Neuron (in vitro differentiated cells): Measurements from ENCODE around the gene ATF7.

Experiments
- H2AFZ ChIP-seq: one replicate; pipeline ENCODE4 v1.6.1; 2013; ENCODE audit warnings: low read depth, mild to moderate bottlenecking, inconsistent platforms, low read length, moderate library complexity
- H3K27me3 ChIP-seq: one replicate; pipeline ENCODE4 v1.6.1; 2013; ENCODE audit warnings: low read length; ENCODE audit not compliant: insufficient read depth
- H3K36me3 ChIP-seq: one replicate; pipeline ENCODE4 v1.6.1; 2013; ENCODE audit warnings: low read length; ENCODE audit not compliant: insufficient read depth
- H3K4me1 ChIP-seq: one replicate; pipeline ENCODE4 v1.6.1; 2013; ENCODE audit warnings: low read length; ENCODE audit not compliant: insufficient read depth
- H3K4me3 ChIP-seq: 2 replicates; pipeline ENCODE4 v1.5.1; 2013; ENCODE audit warnings: mild to moderate bottlenecking, low read length, moderate library complexity
- H3K9me3 ChIP-seq: one replicate; pipeline ENCODE4 v1.6.1; 2013; ENCODE audit warnings: low read length

Gene ATF7

DNA sequence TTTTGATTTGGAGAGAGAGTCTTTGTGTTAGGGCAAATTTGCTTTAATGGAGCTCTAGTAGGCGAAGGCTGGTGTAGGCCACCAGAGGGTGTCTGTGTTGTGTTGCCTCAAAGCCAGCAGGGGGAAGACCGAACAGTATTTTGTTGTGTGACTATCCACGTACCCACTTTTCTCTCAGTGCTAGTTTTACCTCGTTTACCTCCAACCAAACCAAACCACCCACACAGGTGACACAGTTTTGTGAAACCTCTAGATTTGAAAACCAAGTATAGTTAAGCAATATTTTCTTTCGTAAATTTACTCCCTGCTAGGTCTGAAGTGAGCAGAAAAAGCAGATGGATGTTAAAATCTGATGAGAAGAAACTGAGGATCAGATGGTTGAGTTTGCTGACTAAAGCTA is 82.6 kb downstream of the ATF7 start:
- Histone ChIP-seq H3K4me3 (no peak overlapping the region), H2AFZ (no peak overlapping the region), H3K9me3 (no peaks in the 10 kb centered on the region), H3K27me3 (no peaks in the 10 kb centered on the region), H3K36me3 (peaks cover 32% of the 10 kb centered on the region), H3K4me1 (no peaks in the 10 kb centered on the region)

DNA sequence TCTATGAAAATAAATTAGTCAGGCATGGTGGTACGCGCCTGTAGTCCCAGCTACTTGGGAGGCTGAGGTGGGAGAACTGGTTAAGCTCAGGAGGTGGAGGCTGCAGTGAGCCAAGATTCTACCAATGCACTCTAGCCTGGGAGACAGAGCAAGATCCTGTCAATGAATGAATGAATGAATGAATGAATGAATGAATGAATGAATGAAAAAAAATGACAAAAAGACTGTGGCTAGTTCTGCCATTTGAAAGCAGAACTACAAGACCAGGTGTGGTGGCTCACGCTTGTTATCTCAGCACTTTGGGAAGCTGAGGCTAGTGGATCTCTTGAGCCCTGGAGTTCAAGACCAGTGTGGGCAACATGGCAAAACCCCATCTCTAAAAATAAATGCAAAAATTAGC is 86.7 kb downstream of the ATF7 start:
- Histone ChIP-seq H3K27me3 (no peaks in the 10 kb centered on the region), H3K4me3 (no peak overlapping the region), H2AFZ (no peak overlapping the region), H3K36me3 (peaks cover 55% of the 10 kb centered on the region), H3K9me3 (no peaks in the 10 kb centered on the region), H3K4me1 (no peaks in the 10 kb centered on the region)

GRCh38 chr12:53538209-53538689 is 87.9 kb downstream of the ATF7 start:
- Histone ChIP-seq H3K27me3 (no peaks in the 10 kb centered on the region), H3K4me3 (no peak overlapping the region), H2AFZ (no peak overlapping the region), H3K4me1 (no peaks in the 10 kb centered on the region), H3K9me3 (no peaks in the 10 kb centered on the region), H3K36me3 (peaks cover 66% of the 10 kb centered on the region)

- no peak overlapping the region for H2AFZ ChIP-seq
- H3K9me3 ChIP-seq: no peaks in the 10 kb centered on the region
- H3K36me3 ChIP-seq: peaks cover 70% of the 10 kb centered on the region
- no peak overlapping the region for H3K4me3 ChIP-seq
- H3K4me1 ChIP-seq: no peaks in the 10 kb centered on the region
- H3K27me3 ChIP-seq: no peaks in the 10 kb centered on the region
Observed at GRCh38 chr12:53536962-53537361, 89.2 kb downstream of the ATF7 start.

GRCh38 chr12:53533471-53533870 is 92.7 kb downstream of the ATF7 start:
- H2AFZ ChIP-seq: no peak overlapping the region
- peaks cover 59% of the 10 kb centered on the region for H3K36me3 ChIP-seq
- H3K4me3 ChIP-seq: no peak overlapping the region
- no peaks in the 10 kb centered on the region for H3K9me3 ChIP-seq
- H3K27me3 ChIP-seq: no peaks in the 10 kb centered on the region
- no peaks in the 10 kb centered on the region for H3K4me1 ChIP-seq

- peaks cover 55% of the 10 kb centered on the region for H3K36me3 ChIP-seq
- H3K27me3 ChIP-seq: no peaks in the 10 kb centered on the region
- H3K4me3 ChIP-seq: no peak overlapping the region
- H3K9me3 ChIP-seq: no peaks in the 10 kb centered on the region
- H2AFZ ChIP-seq: no peak overlapping the region
- no peaks in the 10 kb centered on the region for H3K4me1 ChIP-seq
Observed at GRCh38 chr12:53532524-53533445, 93.4 kb downstream of the ATF7 start.

GRCh38 chr12:53532021-53532420 is 94.2 kb downstream of the ATF7 start:
- no peak overlapping the region for H3K4me3 ChIP-seq

GRCh38 chr12:53530920-53531319 is 95.3 kb downstream of the ATF7 start:
- Histone ChIP-seq H3K4me3 (no peak overlapping the region), H3K36me3 (peaks cover 49% of the 10 kb centered on the region), H3K27me3 (no peaks in the 10 kb centered on the region), H2AFZ (no peak overlapping the region), H3K4me1 (no peaks in the 10 kb centered on the region), H3K9me3 (no peaks in the 10 kb centered on the region)

More at GRCh38 chr12:53532021-53532420, 94.2 kb downstream of the ATF7 start:
- H3K9me3 ChIP-seq: no peaks in the 10 kb centered on the region
- H3K4me1 ChIP-seq: no peaks in the 10 kb centered on the region
- no peak overlapping the region for H2AFZ ChIP-seq
- no peaks in the 10 kb centered on the region for H3K27me3 ChIP-seq
- H3K36me3 ChIP-seq: peaks cover 54% of the 10 kb centered on the region

DNA sequence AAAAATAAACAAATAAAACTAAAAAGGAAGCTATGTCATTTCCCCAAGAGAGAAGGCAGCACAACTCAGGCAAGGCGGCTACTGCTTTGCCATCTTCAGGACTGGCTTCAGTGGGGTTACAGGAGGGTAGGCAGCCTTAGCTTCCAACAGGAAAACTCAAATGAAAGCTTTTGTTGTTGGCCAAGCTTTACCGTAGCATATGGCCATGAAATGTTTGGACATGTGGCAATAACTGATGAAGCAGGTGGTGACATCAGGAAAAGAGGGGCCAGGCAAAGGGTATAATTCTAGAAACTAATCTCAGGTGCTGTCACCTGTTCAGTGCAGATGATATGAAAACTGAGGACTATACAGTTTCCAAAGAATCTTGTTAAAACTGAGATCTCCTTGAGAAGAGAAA is 96.1 kb downstream of the ATF7 start:
- no peaks in the 10 kb centered on the region for H3K9me3 ChIP-seq
- H3K4me1 ChIP-seq: no peaks in the 10 kb centered on the region
- no peak overlapping the region for H2AFZ ChIP-seq
- peaks cover 50% of the 10 kb centered on the region for H3K36me3 ChIP-seq
- no peak overlapping the region for H3K4me3 ChIP-seq
- H3K27me3 ChIP-seq: no peaks in the 10 kb centered on the region

- H3K4me3 ChIP-seq: no peak overlapping the region
- H3K27me3 ChIP-seq: no peaks in the 10 kb centered on the region
- H3K36me3 ChIP-seq: peaks cover 56% of the 10 kb centered on the region
- no peak overlapping the region for H2AFZ ChIP-seq
- H3K4me1 ChIP-seq: no peaks in the 10 kb centered on the region
- no peaks in the 10 kb centered on the region for H3K9me3 ChIP-seq
Observed at GRCh38 chr12:53524476-53524875, 101.7 kb downstream of the ATF7 start.

DNA sequence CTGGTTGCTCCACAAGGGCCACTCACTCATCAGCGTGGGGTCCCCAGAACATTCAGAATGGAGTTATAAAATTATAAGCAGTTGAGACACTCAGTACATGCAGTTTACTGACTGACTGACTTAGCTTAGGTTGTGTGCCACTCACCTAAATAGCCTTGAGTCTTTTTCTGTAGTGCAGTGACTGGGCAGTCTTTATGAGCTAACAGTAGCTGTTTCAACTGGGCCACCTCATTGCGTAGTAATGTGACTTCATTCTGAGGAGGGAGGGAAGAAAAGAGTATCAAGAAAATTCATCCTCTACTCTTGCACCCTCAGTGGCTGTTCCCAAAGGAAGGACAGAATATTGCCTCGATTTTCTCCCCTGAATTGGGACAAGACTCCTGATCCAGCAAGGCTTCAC is 103.1 kb downstream of the ATF7 start:
- Histone ChIP-seq H3K27me3 (no peaks in the 10 kb centered on the region), H3K36me3 (peaks cover 62% of the 10 kb centered on the region), H3K9me3 (no peaks in the 10 kb centered on the region), H3K4me1 (no peaks in the 10 kb centered on the region), H3K4me3 (no peak overlapping the region), H2AFZ (no peak overlapping the region)

DNA sequence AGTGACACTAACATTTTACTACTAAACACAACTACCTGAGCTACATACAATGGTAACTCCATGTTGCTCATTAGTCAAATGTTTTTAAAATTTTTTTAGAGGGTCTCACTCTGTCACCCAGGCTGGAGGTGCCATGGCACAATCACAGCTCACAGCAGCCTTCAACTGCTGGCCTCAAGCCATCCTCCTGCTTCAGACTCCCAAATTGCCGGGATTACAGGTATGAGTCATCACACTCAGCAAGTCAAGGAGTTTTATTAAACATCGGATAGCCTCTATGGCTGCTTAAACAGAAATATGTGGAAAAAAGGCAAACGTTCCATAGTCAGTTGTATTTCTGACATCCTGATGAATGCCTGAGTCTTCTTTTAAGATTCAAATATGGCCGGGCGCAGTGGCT is 107.8 kb downstream of the ATF7 start:
- Histone ChIP-seq H3K27me3 (no peaks in the 10 kb centered on the region), H3K4me3 (no peak overlapping the region), H3K4me1 (no peaks in the 10 kb centered on the region), H2AFZ (no peak overlapping the region), H3K9me3 (no peaks in the 10 kb centered on the region), H3K36me3 (peaks cover 79% of the 10 kb centered on the region)

DNA sequence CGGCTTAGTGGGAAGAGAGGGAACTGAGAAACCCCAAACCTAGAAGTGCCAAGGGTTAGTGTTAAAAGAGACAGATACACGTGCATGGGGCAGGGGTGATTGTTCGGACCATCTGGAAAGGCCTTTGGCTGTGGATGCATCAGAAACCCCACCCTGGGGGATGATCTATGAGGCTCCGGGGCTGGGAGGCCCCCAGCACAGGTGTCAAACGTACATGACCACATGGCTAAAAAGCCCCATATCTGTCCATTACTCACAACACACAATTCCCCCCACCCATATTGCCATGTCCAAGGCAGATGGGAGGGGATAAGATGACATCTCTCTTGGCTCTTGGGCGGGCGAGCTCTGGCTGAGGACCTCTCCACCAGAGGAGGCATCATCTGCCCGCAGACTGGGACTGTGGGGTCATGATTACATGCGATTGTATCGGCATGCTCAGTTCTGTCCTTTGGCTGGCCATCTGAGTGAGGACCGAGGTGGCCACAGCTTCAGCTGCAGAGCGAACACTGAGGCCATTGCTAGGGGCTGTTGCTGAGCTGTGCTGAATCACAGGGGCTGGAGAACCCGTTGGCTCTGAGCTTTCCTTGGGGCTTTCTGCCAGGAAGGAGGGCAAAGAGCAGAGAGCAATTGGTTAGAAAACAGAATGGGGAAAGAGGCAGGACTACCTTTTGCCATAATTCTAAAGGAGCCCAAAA is 109.3 kb downstream of the ATF7 start:
- peaks cover 80% of the 10 kb centered on the region for H3K36me3 ChIP-seq
- no peak overlapping the region for H2AFZ ChIP-seq
- H3K9me3 ChIP-seq: no peaks in the 10 kb centered on the region
- no peaks in the 10 kb centered on the region for H3K4me1 ChIP-seq
- H3K4me3 ChIP-seq: no peak overlapping the region
- H3K27me3 ChIP-seq: no peaks in the 10 kb centered on the region
